Transverse colon (tissue), 4 donors: ENCODE results near the gene STX7.

Experiments used
- EP300 ChIP-seq: sonication (generic); formaldehyde crosslinking; IDR thresholded peaks from one replicate; pipeline ENCODE4 v1.6.1; 2017; ENCODE audit warnings: antibody characterized with exemption, low read depth
- POLR2A ChIP-seq: fragments of 450-650 bp; IDR thresholded peaks from one replicate; pipeline ENCODE4 v1.6.1; 2016; ENCODE audit warnings: antibody characterized with exemption, mild to moderate bottlenecking, moderate library complexity
- POLR2AphosphoS5 ChIP-seq, 3 donors: sonication (generic); formaldehyde crosslinking; IDR thresholded peaks; one replicate each; pipeline ENCODE4 v1.6.1; 2016; ENCODE audit warnings: antibody characterized with exemption in 3 of 3
- TF ChIP-seq, protein P1 (sequence below), 5 experiments: fragments of 200-600 bp in 3 of 5; fragments of 450-650 bp in 2 of 5; sonication (generic) in 3 of 5; IDR thresholded peaks; 1 replicate in 2 of 5; 2 replicates in 3 of 5; pipeline ENCODE4 v1.5.1; 2016 to 2017; ENCODE audit warnings: antibody characterized with exemption in 5 of 5, inconsistent platforms in 3 of 5, mild to moderate bottlenecking in 2 of 5, moderate library complexity in 1 of 5

DNA sequence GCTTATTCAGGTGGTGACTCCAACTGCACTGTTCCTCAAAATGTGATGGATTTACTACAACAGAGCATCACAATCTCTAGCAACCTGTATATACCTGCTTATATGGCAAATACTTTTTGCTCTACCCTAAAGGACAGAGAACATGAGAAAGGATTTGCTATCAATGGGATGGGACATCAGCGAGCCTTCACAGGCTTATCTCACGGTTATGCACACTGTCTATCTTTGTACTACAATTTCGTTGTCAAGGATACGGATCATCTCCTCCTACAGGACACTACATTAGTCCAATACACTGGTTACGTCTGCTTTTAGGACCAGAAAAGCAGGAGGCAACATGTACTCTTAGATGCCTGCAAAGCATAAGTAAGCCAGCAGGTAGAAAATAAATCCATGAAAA, 34.2 kb downstream of the STX7 start:
- TF ChIP-seq POLR2A (no peak), EP300 (no peak), POLR2AphosphoS5 (IDR thresholded peaks at IDR 0.05) (no peak)
- TF ChIP-seq, protein P1, sequence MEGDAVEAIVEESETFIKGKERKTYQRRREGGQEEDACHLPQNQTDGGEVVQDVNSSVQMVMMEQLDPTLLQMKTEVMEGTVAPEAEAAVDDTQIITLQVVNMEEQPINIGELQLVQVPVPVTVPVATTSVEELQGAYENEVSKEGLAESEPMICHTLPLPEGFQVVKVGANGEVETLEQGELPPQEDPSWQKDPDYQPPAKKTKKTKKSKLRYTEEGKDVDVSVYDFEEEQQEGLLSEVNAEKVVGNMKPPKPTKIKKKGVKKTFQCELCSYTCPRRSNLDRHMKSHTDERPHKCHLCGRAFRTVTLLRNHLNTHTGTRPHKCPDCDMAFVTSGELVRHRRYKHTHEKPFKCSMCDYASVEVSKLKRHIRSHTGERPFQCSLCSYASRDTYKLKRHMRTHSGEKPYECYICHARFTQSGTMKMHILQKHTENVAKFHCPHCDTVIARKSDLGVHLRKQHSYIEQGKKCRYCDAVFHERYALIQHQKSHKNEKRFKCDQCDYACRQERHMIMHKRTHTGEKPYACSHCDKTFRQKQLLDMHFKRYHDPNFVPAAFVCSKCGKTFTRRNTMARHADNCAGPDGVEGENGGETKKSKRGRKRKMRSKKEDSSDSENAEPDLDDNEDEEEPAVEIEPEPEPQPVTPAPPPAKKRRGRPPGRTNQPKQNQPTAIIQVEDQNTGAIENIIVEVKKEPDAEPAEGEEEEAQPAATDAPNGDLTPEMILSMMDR (IDR thresholded peaks at IDR 0.05) = no peak
